SKM-1 treated with dmso at 0.1 percent for 144 hours (cell line): ENCODE results near the gene ZFYVE27.

Experiments used
- DNase-seq: peaks from one replicate; lab custom pipeline; 2025; ENCODE audit not compliant: unreplicated experiment; lab: John Stamatoyannopoulos, UW

The ZFYVE27 gene

GRCh38 chr10:97785731-97786130 lies 48.8 kb downstream of the ZFYVE27 start:
- DNase-seq = no peak

- DNase-seq = no peak
These were observed 51.9 kb downstream of the ZFYVE27 start for GRCh38 chr10:97788552-97789442.

- DNase-seq = no peak
These were observed 53.0 kb downstream of the ZFYVE27 start for GRCh38 chr10:97789770-97790397.

GRCh38 chr10:97791824-97792721 lies 55.1 kb downstream of the ZFYVE27 start:
- peak; percentile 24 for DNase-seq

GRCh38 chr10:97795886-97796285 lies 59.0 kb downstream of the ZFYVE27 start:
- DNase-seq = no peak

GRCh38 chr10:97796651-97797050 lies 59.7 kb downstream of the ZFYVE27 start:
- no peak for DNase-seq

- DNase-seq = no peak
These were observed 62.2 kb downstream of the ZFYVE27 start for GRCh38 chr10:97798958-97799610.

GRCh38 chr10:97800474-97800873 lies 63.5 kb downstream of the ZFYVE27 start:
- DNase-seq = no peak

GRCh38 chr10:97801422-97801821 lies 64.5 kb downstream of the ZFYVE27 start:
- DNase-seq = no peak

GRCh38 chr10:97805096-97805884 lies 68.4 kb downstream of the ZFYVE27 start:
- no peak for DNase-seq

GRCh38 chr10:97805949-97806348 lies 69.0 kb downstream of the ZFYVE27 start:
- no peak for DNase-seq

GRCh38 chr10:97810446-97810845 lies 73.5 kb downstream of the ZFYVE27 start:
- no peak for DNase-seq
